DND-41 (cell line): Measurements from ENCODE around the gene ATF7IP.

Experiments used
- ATAC-seq: fragments of 200-7000 bp; cut with Tn5 transposase; 3 replicates; pipeline ENCODE4 v1.9.1; 2021; ENCODE audit warnings: low read depth; ENCODE audit not compliant: insufficient read depth
- DNase-seq: peaks from one replicate; pipeline ENCODE4 v3.0.0-alpha.2; 2020
- H2AFZ ChIP-seq: 2 replicates; pipeline ENCODE4 v1.6.0; 2012; ENCODE audit warnings: low read depth, low read length
- H3K27ac ChIP-seq: 2 replicates; pipeline ENCODE4 v1.5.1; 2012; ENCODE audit warnings: low read length, inconsistent platforms
- H3K27me3 ChIP-seq: fragments of 200-600 bp; sonication (generic); 2 replicates; pipeline ENCODE4 v1.6.0; 2012; ENCODE audit warnings: low read length, mild to moderate bottlenecking, inconsistent platforms; ENCODE audit not compliant: insufficient read depth, poor library complexity
- H3K36me3 ChIP-seq: 2 replicates; pipeline ENCODE4 v1.5.1; 2012; ENCODE audit warnings: low read length, inconsistent platforms; ENCODE audit not compliant: insufficient read depth
- H3K4me1 ChIP-seq: 2 replicates; pipeline ENCODE4 v1.5.1; 2012; ENCODE audit warnings: mild to moderate bottlenecking, low read length; ENCODE audit not compliant: insufficient read depth
- H3K4me2 ChIP-seq: 2 replicates; pipeline ENCODE4 v1.6.0; 2012; ENCODE audit warnings: mild to moderate bottlenecking, moderate library complexity, low read length, inconsistent platforms; ENCODE audit not compliant: insufficient read depth
- H3K4me3 ChIP-seq, 2 experiments: fragments of 200-600 bp in 1 of 2; shearing (Covaris generic) in 1 of 2; 2 replicates each; pipeline ENCODE4 v1.5.1; 2012 to 2016; ENCODE audit warnings: inconsistent platforms in 2 of 2, low read length in 2 of 2, mild to moderate bottlenecking in 2 of 2, low read depth in 1 of 2, moderate library complexity in 1 of 2
- H3K79me2 ChIP-seq: 2 replicates; pipeline ENCODE4 v1.6.0; 2012; ENCODE audit warnings: low read length, inconsistent platforms; ENCODE audit not compliant: insufficient read depth
- H3K9ac ChIP-seq: 2 replicates; pipeline ENCODE4 v1.6.0; 2012; ENCODE audit warnings: low read depth, mild to moderate bottlenecking, inconsistent platforms, low read length, moderate library complexity
- H3K9me3 ChIP-seq: 2 replicates; pipeline ENCODE4 v1.5.1; 2012; ENCODE audit warnings: low read length, moderate library complexity, mild to moderate bottlenecking, inconsistent platforms; ENCODE audit not compliant: insufficient read depth, severe bottlenecking
- H4K20me1 ChIP-seq: 2 replicates; pipeline ENCODE4 v1.6.0; 2012; ENCODE audit warnings: low read length; ENCODE audit not compliant: insufficient read depth
- CTCF ChIP-seq: IDR thresholded peaks from 2 replicates; pipeline ENCODE4 v1.5.1; 2012; ENCODE audit warnings: borderline replicate concordance, low read length, moderate library complexity, mild to moderate bottlenecking; ENCODE audit not compliant: poor library complexity, severe bottlenecking; ENCODE audit errors: extremely low read depth
- EZH2 ChIP-seq: IDR thresholded peaks from 3 replicates; pipeline ENCODE4 v1.6.1; 2012; ENCODE audit warnings: borderline replicate concordance, low read depth, mild to moderate bottlenecking, moderate library complexity, low read length, inconsistent platforms; ENCODE audit not compliant: severe bottlenecking

Gene ATF7IP

GRCh38 chr12:14427929-14428328 is 62.4 kb downstream of the ATF7IP start:
- H3K36me3 ChIP-seq, result peaks cover 28% of the 10 kb centered on the region
- DNase-seq, result no peak
- H3K4me1 ChIP-seq, result no peaks in the 10 kb centered on the region
- TF ChIP-seq EZH2 (no peak), CTCF (no peak)
- H3K27me3 ChIP-seq, result no peaks in the 10 kb centered on the region
- no peaks in the 10 kb centered on the region for H3K9me3 ChIP-seq
- H3K27ac ChIP-seq, result no peak overlapping the region
- no peak overlapping the region for H3K4me2 ChIP-seq
- H4K20me1 ChIP-seq, result peaks cover 2% of the 10 kb centered on the region; the same call in 1 of the 2 replicates
- H3K9ac ChIP-seq, result no peak overlapping the region
- H3K4me3 ChIP-seq, result no peak overlapping the region
- H3K79me2 ChIP-seq, result peaks cover 96% of the 10 kb centered on the region
- H2AFZ ChIP-seq, result no peak overlapping the region
- ATAC-seq, result no peak

- H3K79me2 ChIP-seq, result peaks cover 92% of the 10 kb centered on the region
- no peak for ATAC-seq
Measured at GRCh38 chr12:14430394-14430986, 65.0 kb downstream of the ATF7IP start.

GRCh38 chr12:14431975-14432374 is 66.5 kb downstream of the ATF7IP start:
- Histone ChIP-seq H4K20me1 (no peaks in the 10 kb centered on the region), H3K27ac (no peak overlapping the region), H3K27me3 (no peaks in the 10 kb centered on the region), H3K4me1 (no peaks in the 10 kb centered on the region), H3K9me3 (no peaks in the 10 kb centered on the region), H3K36me3 (peaks cover 26% of the 10 kb centered on the region), H3K79me2 (peaks cover 78% of the 10 kb centered on the region), H3K4me2 (no peak overlapping the region), H3K9ac (no peak overlapping the region), H3K4me3 (no peak overlapping the region), H2AFZ (no peak overlapping the region)
- TF ChIP-seq EZH2 (no peak), CTCF (no peak)
- no peak for ATAC-seq
- no peak for DNase-seq

More at GRCh38 chr12:14430394-14430986, 65.0 kb downstream of the ATF7IP start:
- Histone ChIP-seq H3K4me3 (no peak overlapping the region), H3K9me3 (no peaks in the 10 kb centered on the region), H3K4me2 (no peak overlapping the region), H3K27me3 (no peaks in the 10 kb centered on the region), H4K20me1 (no peaks in the 10 kb centered on the region), H3K4me1 (no peaks in the 10 kb centered on the region), H3K36me3 (peaks cover 19% of the 10 kb centered on the region), H2AFZ (no peak overlapping the region), H3K9ac (no peak overlapping the region), H3K27ac (no peak overlapping the region)
- no peak for TF ChIP-seq CTCF
- no peak for TF ChIP-seq EZH2
- DNase-seq, result no peak

GRCh38 chr12:14435627-14436026 is 70.1 kb downstream of the ATF7IP start:
- Histone ChIP-seq H3K9me3 (no peaks in the 10 kb centered on the region), H3K4me3 (no peak overlapping the region), H3K27me3 (no peaks in the 10 kb centered on the region), H3K9ac (no peak overlapping the region), H3K4me1 (no peaks in the 10 kb centered on the region), H2AFZ (no peak overlapping the region), H3K4me2 (no peak overlapping the region), H4K20me1 (no peaks in the 10 kb centered on the region), H3K36me3 (peaks cover 41% of the 10 kb centered on the region), H3K27ac (no peak overlapping the region), H3K79me2 (peaks cover 43% of the 10 kb centered on the region)
- DNase-seq, result no peak
- no peak for TF ChIP-seq CTCF
- no peak for ATAC-seq
